GM12801 (cell line): ENCODE measurements around the gene WWOX.

Experiments used
- CTCF ChIP-seq: IDR thresholded peaks from one replicate; pipeline ENCODE4 v1.5.1; 2011; ENCODE audit warnings: control low read depth; ENCODE audit not compliant: insufficient read length; ENCODE audit errors: extremely low read depth

Gene WWOX

GRCh38 chr16:78742501-78743283 is 643.2 kb downstream of the WWOX start:
- no peak for TF ChIP-seq CTCF

- TF ChIP-seq CTCF = no peak
These were observed 644.1 kb downstream of the WWOX start for GRCh38 chr16:78743556-78743955.

GRCh38 chr16:78744099-78744498 is 644.6 kb downstream of the WWOX start:
- no peak for TF ChIP-seq CTCF

- no peak for TF ChIP-seq CTCF
These were observed 645.3 kb downstream of the WWOX start for GRCh38 chr16:78744796-78745107.

GRCh38 chr16:78745108-78746019 is 645.9 kb downstream of the WWOX start:
- TF ChIP-seq CTCF = no peak

GRCh38 chr16:78746718-78747117 is 647.3 kb downstream of the WWOX start:
- no peak for TF ChIP-seq CTCF

GRCh38 chr16:78748220-78748929 is 648.9 kb downstream of the WWOX start:
- TF ChIP-seq CTCF = no peak
